Transverse colon (tissue), 3 donors: ENCODE data around the gene SLC22A23.

Source experiments
- CTCF ChIP-seq, 5 experiments: fragments of 200-600 bp in 3 of 5; fragments of 450-650 bp in 2 of 5; sonication (generic) in 3 of 5; IDR thresholded peaks; 1 replicate in 2 of 5; 2 replicates in 3 of 5; pipeline ENCODE4 v1.5.1; 2016 to 2017; ENCODE audit warnings: antibody characterized with exemption in 5 of 5, inconsistent platforms in 3 of 5, mild to moderate bottlenecking in 2 of 5, moderate library complexity in 1 of 5
- EP300 ChIP-seq: sonication (generic); formaldehyde crosslinking; IDR thresholded peaks from one replicate; pipeline ENCODE4 v1.6.1; 2017; ENCODE audit warnings: antibody characterized with exemption, low read depth
- POLR2A ChIP-seq: fragments of 450-650 bp; IDR thresholded peaks from one replicate; pipeline ENCODE4 v1.6.1; 2016; ENCODE audit warnings: antibody characterized with exemption, mild to moderate bottlenecking, moderate library complexity

GRCh38 chr6:3272911-3273547 is 183.8 kb downstream of the SLC22A23 start:
- no peak for TF ChIP-seq CTCF (IDR thresholded peaks at IDR 0.05)
- no peak for TF ChIP-seq POLR2A
- no peak for TF ChIP-seq EP300
